Right renal cortex interstitium (tissue), 3 donors: ENCODE results near the gene FMC1. TPM values are rescaled to one million over a fixed set of nuclear protein-coding genes. Genes with fewer than 3 reads are reported as not detected.
A peak's percentile ranks its signal among the peaks of the same experiment; 100 is the strongest.
"Not testable (repeated sequence)": the region's sequence is repeated elsewhere in the genome, so short reads cannot be mapped to it uniquely, and the experiment has no call there.

ENCODE experiments used
- DNase-seq, 3 donors: peaks; one replicate each; pipeline ENCODE4 v3.0.0-alpha.2; 2013; ENCODE audit warnings: low read depth in 3 of 3, low spot score in 2 of 3
- polyA plus RNA-seq, 3 donors: library from polyadenylated mRNA; unstranded; fragments of 120-200 nt; gene quantifications; one replicate each; pipeline ENCODE4 v1.2.1, GENCODE V29; 2013; ENCODE audit not compliant: insufficient read length in 3 of 3

The FMC1 gene
- polyA plus RNA-seq, 3 donors: 20.9 to 25.0 (median 22.9) TPM

DNA sequence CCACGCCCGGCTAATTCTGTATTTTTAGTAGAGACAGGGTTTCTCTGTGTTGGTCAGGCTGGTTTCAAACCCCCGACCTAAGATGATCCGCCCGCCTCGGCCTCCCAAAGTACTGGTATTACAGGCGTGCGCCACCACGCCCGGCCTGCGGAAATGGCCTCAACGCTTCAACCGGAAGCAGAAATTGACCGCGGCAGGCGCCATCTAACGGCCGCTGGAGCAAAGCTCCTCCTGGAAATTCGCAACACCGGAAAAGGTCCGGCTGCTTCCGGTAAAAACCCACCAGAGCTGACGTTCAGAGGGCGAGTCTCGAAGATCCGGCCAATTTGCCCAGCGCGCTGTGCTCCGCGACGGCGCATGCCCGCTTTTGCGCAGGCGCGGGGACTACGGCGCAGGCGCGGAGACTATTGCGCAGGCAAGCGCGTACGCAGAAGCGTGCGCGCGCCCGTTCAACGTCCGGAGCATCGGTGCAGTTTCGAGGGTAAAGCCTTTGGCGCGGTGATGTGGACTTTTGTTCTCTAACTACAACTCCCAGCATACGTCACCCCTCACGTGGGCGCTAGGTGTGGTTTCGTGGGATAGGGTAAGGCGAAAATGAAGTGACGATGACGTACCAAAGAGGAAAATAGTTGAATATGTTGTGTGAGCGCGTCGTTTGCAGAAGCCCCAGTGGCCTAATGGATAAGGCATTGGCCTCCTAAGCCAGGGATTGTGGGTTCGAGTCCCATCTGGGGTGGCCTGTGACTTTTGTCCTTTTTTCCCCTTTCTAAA lies 915 bp upstream of the FMC1 start:
- peak; percentile 99 to 100 (median 100) for DNase-seq

GRCh38 chr7:139340808-139341057 lies 404 bp upstream of the FMC1 start:
- DNase-seq: no peak

DNA sequence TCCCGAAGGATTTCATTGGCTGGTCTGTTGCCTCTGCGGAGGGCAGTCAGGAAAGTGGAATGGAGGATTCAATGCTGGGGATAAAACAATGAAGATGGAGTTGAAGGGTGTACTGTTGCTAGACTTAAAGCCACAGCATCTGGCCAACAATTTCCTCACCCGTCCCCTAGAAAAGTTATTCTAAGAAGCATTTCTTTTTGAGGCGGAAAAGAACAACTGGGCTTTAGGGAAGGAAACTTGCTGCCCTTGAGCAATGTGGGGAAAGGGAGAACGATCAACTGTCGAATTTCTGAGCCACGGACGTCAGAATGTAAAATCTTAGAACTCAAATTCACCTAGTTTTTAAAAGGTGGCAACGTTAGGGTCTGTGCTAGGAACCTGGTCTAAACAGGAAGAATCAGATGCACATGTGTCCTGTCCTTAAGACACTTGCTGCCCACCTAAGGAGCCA lies 664 bp downstream of the FMC1 start:
- no peak for DNase-seq

GRCh38 chr7:139345042-139345441 lies 3.9 kb downstream of the FMC1 start:
- DNase-seq: no peak

DNA sequence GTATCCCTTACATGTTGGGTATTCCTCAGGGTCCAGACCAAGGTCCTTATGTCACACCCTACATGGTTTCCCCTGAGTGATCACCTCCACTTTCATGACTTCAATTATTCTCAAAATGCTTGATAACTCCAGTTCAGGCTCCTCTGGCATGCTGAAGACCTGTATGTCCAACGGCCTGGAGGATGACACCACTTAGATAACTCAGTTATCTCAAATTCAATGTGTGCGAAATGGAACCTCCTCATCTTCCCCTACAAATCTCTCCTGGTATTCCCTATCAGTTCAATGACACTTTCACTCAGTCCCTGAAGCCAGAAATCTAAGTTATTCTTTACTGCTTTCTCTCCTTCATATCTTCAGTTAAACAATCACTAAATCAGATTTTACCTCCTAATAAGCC lies 9.9 kb downstream of the FMC1 start:
- no peak for DNase-seq

- DNase-seq: no peak
Observed at GRCh38 chr7:139354729-139355128, 13.6 kb downstream of the FMC1 start.

DNA sequence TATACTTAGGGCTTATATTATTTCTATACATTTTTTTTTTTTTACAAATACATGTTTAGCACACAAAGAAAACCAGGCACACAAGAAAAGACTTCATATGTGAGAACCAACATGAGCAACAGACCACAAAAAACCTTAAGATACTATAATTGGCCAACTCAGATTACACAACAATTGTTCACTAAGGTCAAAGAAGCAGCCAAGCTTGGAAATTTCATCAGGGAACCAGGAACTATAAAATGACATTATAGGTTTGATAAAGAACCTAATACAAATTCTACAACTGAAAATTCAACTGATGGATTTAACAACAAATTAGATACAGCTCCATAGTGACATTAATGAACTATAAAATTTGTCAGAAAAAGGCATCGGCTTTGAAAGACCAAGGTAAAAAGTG lies 14.2 kb downstream of the FMC1 start:
- DNase-seq: no peak

DNA sequence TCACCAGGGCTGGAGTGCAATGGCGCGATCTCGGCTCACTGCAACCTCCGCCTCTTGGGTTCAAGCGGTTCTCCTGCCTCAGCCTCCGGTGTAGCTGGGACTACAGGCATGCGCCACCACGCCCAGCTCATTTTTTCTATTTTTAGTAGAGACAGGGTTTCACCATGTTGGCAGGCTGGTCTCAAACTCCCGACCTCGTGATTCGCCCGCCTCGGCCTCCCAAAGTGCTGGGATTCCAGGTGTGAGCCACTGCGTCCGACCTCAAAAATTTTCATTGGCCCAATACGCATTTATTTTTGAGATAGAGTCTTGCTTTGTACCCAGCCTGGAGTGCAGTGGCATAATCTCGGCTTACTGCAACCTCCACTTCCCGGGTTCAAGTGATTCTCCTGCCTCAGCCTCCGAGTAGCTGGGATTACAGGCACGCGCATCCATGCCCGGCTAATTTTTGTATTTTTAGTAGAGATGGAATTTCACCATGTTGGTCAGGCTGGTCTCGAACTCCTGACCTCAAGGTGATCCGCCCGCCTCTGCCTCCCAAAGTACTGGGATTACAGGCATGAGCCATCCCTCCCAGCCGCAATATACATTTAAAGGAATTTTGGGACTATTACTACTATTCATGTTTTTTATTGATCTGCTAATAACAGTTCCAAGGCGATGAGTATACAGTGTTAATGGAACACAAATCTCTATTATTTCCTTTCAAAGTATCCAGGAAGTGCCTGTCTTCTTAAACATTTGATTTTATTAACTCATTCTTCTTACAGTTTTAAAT lies 16.8 kb downstream of the FMC1 start:
- DNase-seq: not testable (repeated sequence)

- DNase-seq: peak in 1 of 3 donors; percentile 27
Observed at GRCh38 chr7:139358541-139359365, 17.6 kb downstream of the FMC1 start.

DNA sequence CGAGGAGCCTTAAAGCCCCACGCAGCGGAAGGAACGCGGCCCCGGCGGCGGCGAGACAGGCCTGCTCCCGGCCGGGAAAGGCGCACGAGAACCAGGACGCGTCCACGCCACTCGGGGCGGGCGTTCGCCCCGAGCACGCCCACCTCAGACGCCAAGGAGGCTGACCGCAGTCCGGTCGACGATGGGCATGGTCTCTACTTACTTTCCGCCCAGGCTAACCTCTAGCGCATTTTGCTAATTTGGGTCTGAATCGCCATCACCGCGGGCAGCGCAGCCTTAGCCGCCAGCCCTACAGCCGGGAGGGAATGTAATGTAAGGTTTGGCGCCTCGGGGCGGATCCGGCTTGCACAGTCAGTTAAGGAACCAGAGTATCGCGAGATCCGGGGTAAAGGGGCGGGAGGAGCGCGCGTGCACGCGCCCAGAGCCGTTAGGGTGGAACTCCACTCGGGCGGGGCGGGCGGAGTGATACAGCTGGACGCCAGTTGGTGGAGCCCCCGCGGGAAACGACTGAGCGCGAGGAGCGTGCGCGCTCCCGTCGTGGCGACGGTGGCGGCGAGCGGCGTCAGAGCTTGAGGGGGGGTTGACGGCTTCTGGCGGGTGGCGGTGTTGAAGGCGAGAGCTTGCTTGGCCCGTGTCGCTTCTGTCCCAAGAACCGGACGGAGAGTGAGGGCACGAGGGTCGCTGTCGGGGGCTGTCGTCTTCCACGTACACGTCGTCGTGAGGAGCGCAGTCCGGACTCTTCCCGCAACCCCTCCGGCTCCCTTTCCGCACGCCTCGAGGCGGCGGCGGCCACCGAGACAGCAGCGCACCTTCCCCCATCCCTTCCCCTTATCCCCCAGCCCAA lies 18.5 kb downstream of the FMC1 start, which contains the start of gene LUC7L2:
TSS of gene LUC7L2 (plus strand) at position 529 of the 844 bp plus-strand sequence. CDS start 368 bp downstream, outside the sequence.
- DNase-seq: peak; percentile 97 to 99 (median 98)

GRCh38 chr7:139360210-139360947 lies 19.2 kb downstream of the FMC1 start:
- DNase-seq: peak; percentile 83 to 90 (median 85)

DNA sequence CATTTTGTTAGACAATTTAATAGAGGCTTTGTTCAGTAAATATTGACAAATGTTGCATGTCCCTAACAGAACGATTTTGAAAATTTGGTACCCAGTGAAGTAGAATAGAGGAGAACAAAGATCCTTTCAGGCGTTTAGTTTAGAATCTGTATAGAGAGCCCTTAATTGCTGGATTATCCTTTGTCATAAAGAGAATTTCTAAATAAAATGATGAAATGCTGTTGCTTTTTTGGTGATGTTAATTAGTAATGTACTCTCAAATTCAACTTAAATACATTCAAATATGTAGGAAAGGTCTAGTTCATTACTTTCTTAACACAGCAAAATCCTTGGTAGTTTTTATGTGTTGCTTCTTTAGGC lies 19.8 kb downstream of the FMC1 start:
- DNase-seq: no peak

DNA sequence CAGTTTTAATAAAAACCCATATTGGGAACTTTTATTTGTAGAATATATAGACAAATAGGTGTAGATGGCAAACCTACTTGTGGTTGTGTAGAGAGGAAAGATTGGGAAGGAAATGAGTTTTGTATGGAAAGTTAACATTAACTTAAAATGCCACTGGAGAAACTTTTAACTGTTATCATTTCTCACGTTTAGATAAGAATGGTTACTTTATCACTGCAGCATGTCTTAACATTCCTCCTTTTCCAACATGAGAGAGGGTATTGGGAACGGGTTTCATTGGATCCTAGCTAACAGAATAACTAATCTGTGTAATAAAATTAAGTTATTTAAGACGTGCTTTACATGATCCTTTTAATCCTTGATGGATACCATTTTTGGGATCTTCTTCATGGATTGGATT lies 20.4 kb downstream of the FMC1 start:
- DNase-seq: no peak

DNA sequence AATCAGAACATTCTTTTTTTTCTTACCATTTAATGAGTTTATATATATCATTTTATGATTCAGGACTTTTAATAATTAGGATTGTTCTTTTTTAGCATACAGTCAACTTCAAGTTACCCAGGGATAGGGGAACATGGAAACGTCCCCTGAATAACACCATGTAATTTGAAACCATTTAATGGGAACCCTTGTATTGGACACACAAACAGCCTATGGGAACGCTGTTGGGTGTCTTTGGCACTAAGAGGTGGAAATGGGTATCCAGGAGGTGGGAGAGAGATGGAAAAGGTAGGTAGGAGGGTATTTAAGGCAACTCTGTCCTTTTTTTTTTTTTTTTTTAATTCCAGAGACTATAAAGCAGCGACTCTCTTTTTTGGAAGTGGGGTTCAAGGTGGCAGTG lies 21.2 kb downstream of the FMC1 start:
- DNase-seq: no peak

- DNase-seq: no peak
Observed at GRCh38 chr7:139362981-139363380, 21.8 kb downstream of the FMC1 start.

GRCh38 chr7:139365336-139365735 lies 24.2 kb downstream of the FMC1 start:
- no peak for DNase-seq

DNA sequence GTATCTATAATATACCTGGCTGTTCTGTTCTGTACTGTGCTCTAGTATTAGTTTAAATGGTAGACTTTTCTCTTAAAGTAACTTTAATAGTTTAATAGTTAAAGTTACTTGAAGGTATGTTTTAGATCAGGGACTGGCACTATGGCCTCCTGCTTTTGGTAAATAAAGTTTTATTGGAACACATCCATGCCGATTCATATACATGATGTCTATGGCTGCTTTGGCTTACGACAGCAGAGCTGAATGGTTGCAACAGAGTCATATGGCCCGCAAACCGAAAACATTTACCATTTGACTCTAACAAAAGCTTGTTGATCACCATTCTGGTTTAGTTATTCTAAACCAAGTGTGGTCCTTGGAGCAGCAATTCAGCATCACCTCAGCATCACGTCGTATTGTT lies 25.3 kb downstream of the FMC1 start:
- no peak for DNase-seq

GRCh38 chr7:139367438-139368155 lies 26.5 kb downstream of the FMC1 start:
- no peak for DNase-seq

GRCh38 chr7:139370301-139370942 lies 29.3 kb downstream of the FMC1 start:
- DNase-seq: no peak
